Measurements from ENCODE around the gene ARHGEF4.
A peak's percentile ranks its signal among the peaks of the same experiment; 100 is the strongest.

The ARHGEF4 gene

GRCh38 chr2:130930740-130931659 is 94.3 kb downstream of the ARHGEF4 start:
- DNase-seq = no peak

- no peak for DNase-seq
These were observed 96.8 kb downstream of the ARHGEF4 start for GRCh38 chr2:130933501-130933900.

GRCh38 chr2:130936451-130936850 is 99.7 kb downstream of the ARHGEF4 start:
- DNase-seq = no peak

GRCh38 chr2:130947967-130948366 is 111.3 kb downstream of the ARHGEF4 start:
- DNase-seq = no peak

- DNase-seq = no peak
These were observed 113.2 kb downstream of the ARHGEF4 start for GRCh38 chr2:130949954-130950353.

GRCh38 chr2:130951018-130951417 is 114.3 kb downstream of the ARHGEF4 start:
- DNase-seq = no peak

GRCh38 chr2:130954873-130955272 is 118.2 kb downstream of the ARHGEF4 start:
- DNase-seq = no peak

GRCh38 chr2:130957915-130958314 is 121.2 kb downstream of the ARHGEF4 start:
- peak; percentile 6 for DNase-seq

- no peak for DNase-seq
These were observed 126.6 kb downstream of the ARHGEF4 start for GRCh38 chr2:130963196-130963848.

GRCh38 chr2:130963849-130964793 is 127.4 kb downstream of the ARHGEF4 start:
- no peak for DNase-seq

GRCh38 chr2:130964931-130965330 is 128.2 kb downstream of the ARHGEF4 start:
- DNase-seq = no peak

- no peak for DNase-seq
These were observed 129.5 kb downstream of the ARHGEF4 start for GRCh38 chr2:130966149-130966774.

GRCh38 chr2:130966775-130967490 is 130.2 kb downstream of the ARHGEF4 start:
- DNase-seq = no peak

GRCh38 chr2:130972410-130972809 is 135.7 kb downstream of the ARHGEF4 start:
- DNase-seq = no peak

- no peak for DNase-seq
These were observed 139.0 kb downstream of the ARHGEF4 start for GRCh38 chr2:130975729-130976128.

GRCh38 chr2:130976591-130977237 is 140.0 kb downstream of the ARHGEF4 start:
- no peak for DNase-seq

GRCh38 chr2:130977461-130978050 is 140.8 kb downstream of the ARHGEF4 start:
- no peak for DNase-seq

- no peak for DNase-seq
These were observed 145.0 kb downstream of the ARHGEF4 start for GRCh38 chr2:130981667-130982066.

- no peak for DNase-seq
These were observed 148.6 kb downstream of the ARHGEF4 start for GRCh38 chr2:130985206-130985780.

- peak; percentile 4 for DNase-seq
These were observed 149.3 kb downstream of the ARHGEF4 start for GRCh38 chr2:130985831-130986649.

Measured in GDM1 (cell line).